CMK (cell line): ENCODE data around the gene NIPBL.
A peak's percentile ranks its signal among the peaks of the same experiment; 100 is the strongest.
"Not testable (repeated sequence)": the region's sequence is repeated elsewhere in the genome, so short reads cannot be mapped to it uniquely, and the experiment has no call there.

Experiments
- DNase-seq: peaks from one replicate; pipeline ENCODE4 v3.0.0-alpha.2; 2010; ENCODE audit warnings: low read depth

Gene NIPBL

GRCh38 chr5:36904677-36905076 lies 28.1 kb downstream of the NIPBL start:
- no peak for DNase-seq

- DNase-seq: no peak
Observed at GRCh38 chr5:36908544-36909260, 32.1 kb downstream of the NIPBL start.

- no peak for DNase-seq
Observed at GRCh38 chr5:36915653-36916052, 39.1 kb downstream of the NIPBL start.

GRCh38 chr5:36916614-36917013 lies 40.0 kb downstream of the NIPBL start:
- not testable (repeated sequence) for DNase-seq

- DNase-seq: not testable (repeated sequence)
Observed at GRCh38 chr5:36917358-36917757, 40.8 kb downstream of the NIPBL start.

GRCh38 chr5:36919238-36919637 lies 42.7 kb downstream of the NIPBL start:
- DNase-seq: no peak

GRCh38 chr5:36919650-36920049 lies 43.1 kb downstream of the NIPBL start:
- no peak for DNase-seq

GRCh38 chr5:36928947-36929346 lies 52.4 kb downstream of the NIPBL start:
- no peak for DNase-seq

- no peak for DNase-seq
Observed at GRCh38 chr5:36929438-36929837, 52.9 kb downstream of the NIPBL start.

GRCh38 chr5:36932056-36932455 lies 55.5 kb downstream of the NIPBL start:
- DNase-seq: no peak

- DNase-seq: no peak
Observed at GRCh38 chr5:36932699-36933098, 56.1 kb downstream of the NIPBL start.

- DNase-seq: no peak
Observed at GRCh38 chr5:36934740-36935356, 58.3 kb downstream of the NIPBL start.

- DNase-seq: no peak
Observed at GRCh38 chr5:36935805-36936204, 59.2 kb downstream of the NIPBL start.

- no peak for DNase-seq
Observed at GRCh38 chr5:36936309-36936708, 59.7 kb downstream of the NIPBL start.

- no peak for DNase-seq
Observed at GRCh38 chr5:36938129-36938528, 61.6 kb downstream of the NIPBL start.

- no peak for DNase-seq
Observed at GRCh38 chr5:36939969-36940858, 63.6 kb downstream of the NIPBL start.

- DNase-seq: no peak
Observed at GRCh38 chr5:36943584-36943983, 67.0 kb downstream of the NIPBL start.

- DNase-seq: no peak
Observed at GRCh38 chr5:36944024-36944423, 67.5 kb downstream of the NIPBL start.

- peak; percentile 14 for DNase-seq
Observed at GRCh38 chr5:36944607-36945225, 68.1 kb downstream of the NIPBL start.

GRCh38 chr5:36945687-36946086 lies 69.1 kb downstream of the NIPBL start:
- DNase-seq: no peak

GRCh38 chr5:36946101-36946500 lies 69.5 kb downstream of the NIPBL start:
- DNase-seq: no peak

- DNase-seq: no peak
Observed at GRCh38 chr5:36948041-36948440, 71.5 kb downstream of the NIPBL start.
